HG02970 (cell line): ENCODE results near the gene TMCC1.
"Not testable (repeated sequence)": the region's sequence is repeated elsewhere in the genome, so short reads cannot be mapped to it uniquely, and the experiment has no call there.

Experiments used
- ATAC-seq: cut with Tn5 transposase; IDR thresholded peaks from one replicate; pipeline ENCODE4 v1.9.1; 2021; ENCODE audit warnings: mild to moderate bottlenecking, moderate library complexity, moderate number of reproducible peaks; ENCODE audit not compliant: unreplicated experiment, low FRiP score

The TMCC1 gene

DNA sequence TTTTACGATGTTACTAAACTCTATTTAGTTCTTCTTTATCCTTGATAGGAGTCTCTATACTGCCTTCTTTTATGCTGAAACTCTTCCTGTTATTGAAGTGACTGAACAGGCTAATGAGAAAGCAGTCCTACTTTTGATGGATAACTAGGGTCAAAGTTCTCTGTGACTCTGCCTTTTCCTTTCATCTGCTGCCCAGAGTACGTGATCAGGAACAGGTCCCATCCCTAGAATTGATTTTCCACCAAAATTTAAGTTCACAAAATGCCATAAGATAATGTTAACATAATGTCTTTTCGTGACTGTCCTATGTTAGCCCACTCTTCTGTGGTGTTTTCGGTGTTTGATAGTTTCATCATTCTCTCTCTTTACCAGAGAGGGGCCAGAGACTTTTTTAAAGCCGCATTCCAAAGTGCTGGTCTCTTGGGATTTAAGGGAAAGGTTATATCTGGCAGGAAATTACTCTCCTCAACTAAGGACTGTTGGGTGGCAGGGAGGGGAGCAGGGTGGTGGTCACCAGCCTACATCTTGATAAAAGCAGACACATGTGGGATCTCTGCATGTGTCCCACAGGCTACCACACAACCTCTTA is 236.8 kb downstream of the TMCC1 start:
- no peak for ATAC-seq

DNA sequence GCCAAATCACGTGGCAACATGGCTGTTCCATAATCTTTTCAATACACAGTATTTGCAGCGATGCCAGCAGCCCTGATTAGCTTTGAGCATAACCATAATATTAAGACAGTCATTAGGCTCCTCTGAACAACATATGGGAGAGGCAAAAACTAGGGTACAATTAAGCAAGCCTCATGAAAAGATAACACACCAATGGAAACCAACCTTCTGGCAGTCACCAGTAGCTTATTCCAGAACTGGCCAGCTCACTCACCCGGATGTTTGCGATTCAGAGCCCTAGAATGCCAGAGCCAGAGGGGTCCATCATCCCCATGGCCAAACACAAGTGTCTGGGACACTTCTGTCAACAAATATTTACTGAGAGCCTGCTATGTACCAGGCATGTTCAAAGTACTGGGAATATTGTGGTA is 238.2 kb downstream of the TMCC1 start:
- ATAC-seq = no peak

DNA sequence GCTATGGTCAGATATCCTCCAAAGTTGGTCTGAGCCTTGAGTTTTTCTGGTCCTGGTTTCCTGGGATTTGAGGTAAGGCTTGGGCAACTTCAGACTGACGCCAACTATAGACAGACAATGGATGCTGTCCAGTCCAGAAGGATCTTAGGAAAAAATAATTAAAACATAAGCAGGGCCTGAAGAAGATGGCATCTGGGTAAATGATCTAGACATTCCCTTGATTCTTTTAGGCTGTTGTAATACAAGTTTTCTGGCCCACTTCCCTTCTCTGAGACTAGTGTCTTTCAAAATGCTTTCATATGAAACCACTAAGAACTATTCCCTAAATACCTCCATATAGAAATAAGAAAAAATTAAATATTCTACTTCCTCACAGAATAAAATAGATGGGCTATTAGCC is 239.4 kb downstream of the TMCC1 start:
- no peak for ATAC-seq

DNA sequence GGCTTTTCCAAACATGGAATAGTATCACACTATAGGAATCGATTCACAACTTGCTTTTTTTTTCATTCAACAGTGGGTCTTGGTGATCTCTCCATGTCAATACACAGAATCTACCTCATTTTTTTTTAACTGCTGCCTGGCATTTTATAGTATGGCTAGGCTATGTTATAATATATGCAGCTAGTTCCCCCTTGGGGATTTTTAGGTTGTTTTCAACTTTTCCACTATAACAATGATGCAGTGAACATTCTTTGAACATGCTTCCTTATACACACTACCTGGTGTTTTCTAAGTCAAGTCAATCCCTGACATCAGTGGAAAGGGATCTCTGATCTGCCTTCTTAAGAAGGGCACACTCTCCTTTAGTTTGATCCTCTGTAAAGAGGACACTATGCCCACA is 240.5 kb downstream of the TMCC1 start:
- no peak for ATAC-seq

DNA sequence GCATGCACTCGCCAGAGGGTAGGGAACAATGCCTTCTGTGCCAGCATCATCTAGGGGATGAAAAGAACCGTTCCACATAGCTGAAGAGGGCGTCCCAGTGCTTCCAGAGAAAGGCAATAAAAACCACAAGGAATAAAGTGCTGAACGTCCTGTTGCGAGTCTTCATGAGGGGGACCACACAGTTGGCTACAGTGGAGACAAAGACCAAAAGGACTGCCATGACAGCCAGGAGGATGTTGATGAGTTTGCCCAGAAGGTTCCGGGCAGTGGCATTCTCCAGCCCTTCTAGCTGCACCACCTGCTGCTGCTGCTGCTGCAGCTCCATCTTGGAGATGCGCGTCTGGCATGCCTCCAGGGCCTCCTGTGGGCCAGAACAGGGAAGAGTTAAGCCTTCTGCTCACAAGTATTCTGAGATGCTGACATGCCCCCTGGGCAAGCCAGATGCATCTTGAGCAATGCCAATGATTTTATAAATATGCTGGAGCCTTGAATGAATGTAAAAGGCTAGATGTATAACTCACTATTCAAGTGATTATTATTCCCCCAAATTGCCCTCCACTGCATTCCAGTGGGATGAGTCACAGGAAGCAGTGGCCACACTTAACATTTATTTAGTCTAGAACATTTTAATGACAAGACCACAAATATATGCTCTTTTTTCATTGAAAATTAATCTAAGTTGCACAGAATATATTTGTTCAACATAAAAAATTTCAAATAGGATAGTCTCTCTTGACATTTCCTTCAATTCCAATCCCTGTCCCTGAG is 241.9 kb downstream of the TMCC1 start:
- ATAC-seq = no peak

DNA sequence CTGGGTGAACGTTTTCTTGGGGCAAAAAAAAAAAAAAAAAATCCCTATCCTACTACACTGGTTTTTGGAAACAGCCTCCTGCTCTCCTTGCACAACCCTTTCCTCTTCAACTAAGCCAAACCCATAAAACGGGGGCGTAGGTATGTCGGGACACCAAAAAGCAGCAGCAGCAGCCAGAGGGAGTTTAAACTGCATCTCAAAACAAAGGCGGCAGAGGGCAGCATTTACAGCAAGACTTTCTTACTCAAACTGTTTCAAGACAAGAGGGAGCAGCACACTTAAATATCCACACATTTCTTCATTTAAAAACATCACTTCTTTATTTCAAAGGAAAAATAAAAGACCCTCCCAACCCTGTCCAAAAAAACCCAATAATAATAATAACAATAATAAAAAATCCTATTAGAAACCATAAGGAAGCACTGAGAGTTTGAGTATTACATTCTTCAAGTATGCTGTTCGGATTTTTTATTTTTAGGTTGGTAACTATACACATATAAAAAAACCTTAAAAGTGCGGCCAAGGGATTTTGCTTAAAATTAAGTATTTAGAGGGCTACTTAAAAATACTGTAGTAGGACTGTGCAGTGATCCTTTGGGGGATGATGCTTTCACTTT is 243.1 kb downstream of the TMCC1 start:
- no peak for ATAC-seq

DNA sequence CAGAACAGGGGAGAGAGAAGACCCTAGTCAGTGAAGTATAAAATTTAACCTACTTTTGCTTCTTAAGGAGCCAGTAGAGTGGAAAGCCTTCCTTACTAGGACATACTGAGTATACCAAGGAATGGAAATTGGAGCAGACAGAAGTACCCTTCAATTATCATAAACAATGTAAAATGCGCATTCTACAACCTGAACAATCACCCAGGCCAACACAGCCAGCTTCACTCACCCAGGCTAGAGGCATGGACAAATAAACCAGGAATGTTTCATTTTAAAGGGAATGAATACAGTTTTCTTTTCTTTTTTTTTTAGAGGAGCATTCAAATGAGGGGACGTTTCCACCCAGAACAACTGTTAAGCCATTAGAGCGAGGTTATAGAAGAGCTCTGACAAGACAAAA is 245.1 kb downstream of the TMCC1 start:
- ATAC-seq = no peak

DNA sequence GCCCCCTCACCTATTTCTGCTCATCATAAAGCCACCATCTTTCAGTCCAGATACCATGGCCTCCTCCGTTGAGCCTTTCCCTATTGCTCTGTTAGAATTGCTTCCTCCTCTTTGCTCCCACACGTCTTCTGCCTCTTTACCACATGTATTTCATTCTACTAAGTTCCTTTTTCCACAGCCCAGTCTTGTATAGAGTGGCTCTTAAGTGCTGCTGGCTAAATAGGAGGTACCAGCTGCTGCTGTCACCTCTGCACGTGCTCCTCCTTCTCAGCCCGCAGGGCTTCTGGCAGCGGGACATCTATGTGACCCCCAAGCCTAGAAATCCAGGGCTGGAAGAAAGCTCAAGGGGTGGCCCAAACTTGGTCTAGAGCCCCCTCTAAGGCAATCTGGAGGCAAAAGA is 248.2 kb downstream of the TMCC1 start:
- ATAC-seq = no peak

DNA sequence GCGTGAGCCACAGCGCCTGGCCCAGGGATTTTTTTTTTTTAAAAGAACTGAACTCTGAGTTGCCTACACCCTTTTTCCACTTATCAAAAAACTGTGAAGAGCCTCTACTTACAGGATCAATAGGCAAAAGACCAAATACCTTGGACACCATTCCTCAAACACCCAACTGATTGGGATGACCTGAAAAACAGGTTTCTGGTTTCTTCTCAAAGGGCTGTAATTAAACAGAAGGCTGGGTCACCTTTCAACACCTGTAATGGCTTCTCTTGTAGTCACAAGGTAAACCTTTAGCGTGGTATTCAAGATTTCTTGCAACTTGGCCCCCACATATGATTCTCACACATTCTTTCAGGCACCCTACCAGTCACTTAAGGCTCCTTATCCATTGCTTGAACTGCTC is 248.7 kb downstream of the TMCC1 start:
- no peak for ATAC-seq

DNA sequence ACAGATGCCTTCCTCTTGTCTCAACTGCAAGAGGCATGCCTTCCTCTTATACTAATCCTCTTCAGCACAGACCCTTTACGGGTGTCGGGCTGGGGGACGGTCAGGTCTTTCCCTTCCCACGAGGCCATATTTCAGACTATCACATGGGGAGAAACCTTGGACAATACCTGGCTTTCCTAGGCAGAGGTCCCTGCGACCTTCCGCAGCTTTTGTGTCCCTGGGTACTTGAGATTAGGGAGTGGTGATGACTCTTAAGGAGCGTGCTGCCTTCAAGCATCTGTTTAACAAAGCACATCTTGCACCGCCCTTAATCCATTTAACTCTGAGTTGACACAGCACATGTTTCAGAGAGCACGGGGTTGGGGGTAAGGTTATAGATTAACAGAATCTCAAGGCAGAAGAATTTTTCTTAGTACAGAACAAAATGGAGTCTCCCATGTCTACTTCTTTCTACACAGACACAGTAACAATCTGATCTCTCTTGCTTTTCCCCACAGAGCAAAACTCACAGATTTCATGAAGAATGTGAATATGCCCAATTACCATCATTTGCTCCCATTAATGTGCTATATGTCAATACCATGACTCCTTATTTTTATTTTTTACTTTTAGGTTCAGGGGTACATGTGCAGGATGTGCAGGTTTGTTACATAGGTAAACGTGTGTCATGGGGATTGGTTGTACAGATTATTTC is 251.8 kb downstream of the TMCC1 start:
- ATAC-seq = not testable (repeated sequence)

DNA sequence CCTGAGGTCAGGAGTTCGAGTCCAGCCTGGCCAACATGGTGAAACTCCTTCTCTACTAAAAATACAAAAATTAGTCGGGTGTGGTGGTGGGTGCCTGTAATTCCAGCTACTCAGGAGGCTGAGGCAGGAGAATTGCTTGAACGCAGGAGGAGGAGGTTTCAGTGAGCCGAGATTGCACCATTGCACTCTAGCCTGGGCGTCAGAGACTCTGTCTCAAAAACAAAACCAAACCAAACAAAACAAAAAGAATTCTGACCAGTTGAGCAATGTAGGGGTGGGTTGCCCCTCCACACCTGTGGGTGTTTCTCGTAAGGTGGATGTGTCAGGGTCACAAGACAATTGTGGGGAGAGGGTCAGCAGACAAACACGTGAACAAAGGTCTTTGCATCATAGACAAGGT is 252.5 kb downstream of the TMCC1 start:
- ATAC-seq = not testable (repeated sequence)

DNA sequence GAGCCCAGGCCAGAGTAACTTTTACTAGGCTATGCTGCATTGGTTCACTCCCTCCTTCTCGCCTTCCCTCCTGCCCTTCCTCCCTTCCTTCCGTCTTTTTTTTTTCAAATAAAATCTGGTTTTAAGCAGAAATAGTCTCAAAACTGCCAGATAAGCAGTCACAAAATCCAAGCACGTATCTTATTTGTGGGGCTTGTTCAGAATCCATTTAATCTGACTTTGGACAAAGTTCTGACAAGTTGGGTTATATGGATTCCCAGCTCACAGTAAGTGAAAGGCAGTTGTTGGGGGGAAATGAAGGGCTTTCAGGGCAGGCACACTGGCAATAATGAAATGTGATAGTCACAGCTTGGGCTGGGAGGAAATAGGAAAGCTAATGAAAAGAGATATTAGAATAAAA is 255.0 kb downstream of the TMCC1 start:
- ATAC-seq = no peak

DNA sequence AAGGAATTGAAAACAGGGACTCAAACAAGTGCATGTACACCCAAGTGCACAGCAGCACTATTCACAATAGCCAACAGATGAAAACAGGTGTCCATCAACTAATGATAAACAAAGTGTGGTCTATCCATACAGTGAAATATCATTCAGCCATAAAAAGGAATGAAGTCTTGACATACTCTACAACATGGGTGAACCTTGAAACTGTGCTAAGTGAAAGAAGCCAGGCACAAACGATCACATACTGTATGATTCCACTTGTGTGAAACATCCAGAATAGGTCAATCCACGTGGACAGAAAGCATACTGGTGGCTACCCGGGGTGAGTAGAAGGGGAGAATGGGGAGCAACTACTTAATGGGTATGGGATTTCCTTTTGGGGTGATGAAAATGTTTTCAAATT is 257.4 kb downstream of the TMCC1 start:
- no peak for ATAC-seq

DNA sequence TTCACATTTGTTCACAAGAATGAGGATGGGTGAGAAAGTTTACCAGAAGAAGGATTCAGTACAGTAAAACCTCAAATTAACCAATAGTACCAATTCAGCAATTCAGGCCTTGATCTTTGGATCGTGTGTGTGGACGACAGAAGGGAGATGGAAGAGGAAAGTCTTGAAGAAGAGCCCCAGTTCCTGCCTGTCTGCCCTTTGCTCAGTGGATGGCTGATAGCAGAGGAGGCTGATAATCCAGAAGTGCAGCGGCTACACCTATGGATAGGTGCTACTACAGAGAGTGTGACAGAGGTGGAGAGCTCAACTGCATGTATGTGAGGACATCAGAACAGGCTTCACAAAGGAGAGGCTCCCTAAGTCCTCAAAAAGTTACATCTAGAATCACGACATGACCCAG is 257.9 kb downstream of the TMCC1 start:
- no peak for ATAC-seq

DNA sequence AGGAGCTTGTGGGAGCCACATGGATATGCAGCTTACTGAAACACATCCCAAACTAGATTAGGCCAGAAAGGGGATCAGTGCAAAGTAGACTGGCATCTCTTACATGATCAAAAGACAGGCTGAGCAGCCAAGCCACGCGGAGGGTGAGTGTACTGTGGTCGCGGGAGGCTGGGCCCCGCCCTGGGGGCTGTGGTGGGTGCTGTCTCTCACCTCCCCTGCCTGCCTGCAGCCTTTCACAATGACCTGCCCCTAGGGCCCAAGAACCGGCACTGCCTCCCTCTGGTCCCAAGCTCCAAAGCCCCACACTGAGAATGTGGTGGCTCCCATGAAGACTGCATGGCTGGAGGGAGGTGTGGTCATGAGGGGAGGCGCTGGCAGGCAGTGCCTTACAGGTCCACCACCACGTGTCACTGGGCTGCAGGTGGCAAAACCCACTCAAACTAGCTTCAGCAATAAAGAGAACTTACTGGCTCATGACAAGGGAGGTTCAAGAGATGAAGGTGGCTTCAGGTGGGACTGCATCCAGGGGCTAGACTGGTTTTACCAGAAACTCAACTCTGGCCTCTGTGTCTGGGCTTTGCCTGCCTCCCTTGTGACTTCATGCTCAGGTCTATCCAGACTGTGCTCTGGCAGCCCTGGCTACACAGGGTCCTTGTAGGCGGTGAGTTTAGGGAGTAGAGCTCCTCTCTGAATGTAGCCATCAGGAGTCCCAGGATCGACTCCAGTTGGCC is 259.6 kb downstream of the TMCC1 start:
- ATAC-seq = no peak

DNA sequence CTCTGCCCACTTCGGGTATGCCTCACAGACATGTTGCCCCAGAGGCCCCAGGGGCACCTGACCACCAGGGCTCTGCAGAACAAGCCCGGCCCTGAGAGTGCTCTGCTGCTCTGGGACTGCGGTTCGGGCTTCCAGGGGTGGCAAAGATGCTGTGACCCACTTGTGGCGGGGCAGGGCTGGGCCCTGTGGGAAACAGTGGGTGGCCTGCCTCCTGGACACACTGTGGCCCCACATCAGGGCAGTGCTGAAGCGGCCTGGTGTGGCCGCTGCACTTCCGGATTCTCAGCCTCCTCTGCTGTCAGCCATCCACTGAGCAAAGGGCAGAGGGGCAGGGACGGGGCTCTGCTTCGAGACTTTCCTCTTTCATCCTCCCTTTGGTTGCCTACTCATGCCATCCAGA is 260.5 kb downstream of the TMCC1 start:
- ATAC-seq = no peak

DNA sequence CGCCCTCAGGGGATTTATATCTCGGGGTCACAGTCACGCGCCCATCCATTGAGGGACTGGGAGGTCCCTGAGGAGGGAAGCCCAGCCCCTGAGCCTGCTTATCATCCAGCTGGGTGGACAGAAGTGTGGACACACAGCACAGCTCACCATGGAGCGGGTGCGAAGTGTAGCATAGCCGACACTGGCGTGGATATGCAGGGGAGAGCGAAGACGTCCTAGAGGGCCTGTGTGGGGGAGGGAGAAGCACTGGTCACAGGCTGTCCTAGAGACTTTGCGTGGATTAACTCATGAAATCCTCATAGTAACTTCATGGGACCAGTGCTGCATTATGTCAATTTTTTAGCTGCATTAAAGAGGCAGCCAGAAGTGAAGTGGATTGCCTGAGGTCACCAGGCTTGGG is 261.0 kb downstream of the TMCC1 start:
- ATAC-seq = no peak

DNA sequence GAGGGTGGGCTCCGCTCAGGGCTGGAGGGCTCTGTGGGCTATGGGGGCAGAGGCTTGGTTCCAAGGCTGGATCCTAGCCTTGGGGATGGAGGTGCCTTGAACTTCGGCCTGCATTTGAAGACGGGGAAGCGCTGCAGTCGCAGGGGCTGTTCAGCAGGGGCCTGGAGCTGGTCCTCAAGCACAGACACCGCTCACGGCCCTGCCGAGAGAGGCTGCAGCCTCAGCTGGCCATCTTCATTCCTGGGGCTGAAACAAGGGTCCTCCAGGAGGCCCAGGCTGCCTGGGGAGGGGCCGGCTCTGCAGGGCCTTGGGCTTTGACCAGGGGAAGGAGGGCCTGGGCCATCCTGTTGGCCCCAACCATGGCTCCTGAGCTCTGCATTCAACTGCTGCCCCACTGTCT is 261.5 kb downstream of the TMCC1 start:
- ATAC-seq = no peak

DNA sequence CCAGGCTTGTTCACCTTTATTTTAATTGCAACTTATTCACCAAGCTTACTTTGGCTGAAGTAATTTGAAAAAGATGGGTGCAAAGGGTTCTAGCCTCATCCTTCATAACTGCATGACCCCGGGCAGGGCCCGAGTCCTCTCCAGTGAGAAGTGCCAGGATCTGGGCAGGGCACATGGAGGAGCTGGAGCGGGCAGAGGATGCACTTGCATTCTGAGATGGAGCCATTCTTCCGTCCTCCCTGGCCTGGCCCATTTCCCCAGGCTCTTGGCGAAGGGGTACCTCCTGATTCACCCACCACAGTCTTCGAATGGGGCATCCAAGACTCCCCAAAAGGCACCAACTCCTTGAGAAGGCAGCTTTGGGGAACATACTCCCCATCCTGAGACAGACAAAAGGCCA is 264.5 kb downstream of the TMCC1 start:
- no peak for ATAC-seq

DNA sequence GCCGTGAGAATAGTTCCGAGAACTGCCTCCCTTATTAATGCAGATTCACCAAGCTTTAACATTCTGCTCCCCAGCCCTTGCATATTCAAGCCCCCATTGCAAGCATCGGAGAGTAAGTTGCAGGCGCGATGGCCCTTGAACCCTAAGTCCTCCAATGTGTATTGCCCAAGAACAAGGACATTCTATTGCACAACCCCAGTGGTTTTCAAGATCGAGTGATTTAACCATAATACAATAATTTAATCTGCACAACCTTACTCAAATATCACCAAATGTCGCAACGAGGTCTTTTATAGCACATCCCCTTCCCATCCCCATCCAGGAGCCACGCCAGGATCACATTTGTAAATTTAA is 265.4 kb downstream of the TMCC1 start:
- no peak for ATAC-seq
